KBM-7 (cell line): ENCODE data around the gene PRG3.

Experiments used
- DNase-seq: peaks from one replicate; pipeline ENCODE4 v3.0.0-alpha.2; 2015
- in situ Hi-C: fragments of 300-500 bp; cut with MboI; formaldehyde crosslinking; loops from 2 replicates; pipeline ENCODE4 v1.14.3; 2020; ENCODE audit warnings: low sequenced_read_pairs, low pct_unique_long_range_greater_than_20kb, mixed read lengths

Gene PRG3

DNA sequence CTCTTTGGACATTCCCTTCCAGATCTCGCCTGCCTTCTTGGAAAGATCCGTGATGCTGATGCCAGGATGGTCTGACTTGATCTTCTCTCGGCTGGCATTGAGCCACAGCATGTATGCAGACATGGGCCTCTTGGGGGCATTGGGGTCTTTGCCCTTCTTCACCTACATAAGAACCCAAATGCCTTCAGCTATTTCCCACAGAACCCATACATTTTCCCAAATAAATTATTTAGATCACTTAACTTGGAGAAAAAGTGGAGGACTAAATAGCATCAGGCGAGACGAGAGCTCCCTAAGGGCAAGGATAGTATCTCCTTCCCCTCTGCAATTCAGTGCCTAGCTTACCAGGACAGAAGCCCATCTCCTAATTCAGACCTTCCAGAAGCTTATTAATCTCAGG is 53.2 kb downstream of the PRG3 start:
- in situ Hi-C loops = loop anchor here (25.0 kb wide), 1 partner anchor 1185 kb away; the partner anchor contains the start of gene OR5B21
- DNase-seq = no peak
